GM20431 (cell line): ENCODE results near the gene ASCC1.

ENCODE experiments used
- in situ Hi-C: fragments of 300-500 bp; cut with MseI, MboI; formaldehyde crosslinking; loops from one replicate; pipeline ENCODE4 v1.15.0; 2020; ENCODE audit warnings: low sequenced_read_pairs; ENCODE audit not compliant: unreplicated experiment

ASCC1 gene, protein sequence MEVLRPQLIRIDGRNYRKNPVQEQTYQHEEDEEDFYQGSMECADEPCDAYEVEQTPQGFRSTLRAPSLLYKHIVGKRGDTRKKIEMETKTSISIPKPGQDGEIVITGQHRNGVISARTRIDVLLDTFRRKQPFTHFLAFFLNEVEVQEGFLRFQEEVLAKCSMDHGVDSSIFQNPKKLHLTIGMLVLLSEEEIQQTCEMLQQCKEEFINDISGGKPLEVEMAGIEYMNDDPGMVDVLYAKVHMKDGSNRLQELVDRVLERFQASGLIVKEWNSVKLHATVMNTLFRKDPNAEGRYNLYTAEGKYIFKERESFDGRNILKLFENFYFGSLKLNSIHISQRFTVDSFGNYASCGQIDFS

DNA sequence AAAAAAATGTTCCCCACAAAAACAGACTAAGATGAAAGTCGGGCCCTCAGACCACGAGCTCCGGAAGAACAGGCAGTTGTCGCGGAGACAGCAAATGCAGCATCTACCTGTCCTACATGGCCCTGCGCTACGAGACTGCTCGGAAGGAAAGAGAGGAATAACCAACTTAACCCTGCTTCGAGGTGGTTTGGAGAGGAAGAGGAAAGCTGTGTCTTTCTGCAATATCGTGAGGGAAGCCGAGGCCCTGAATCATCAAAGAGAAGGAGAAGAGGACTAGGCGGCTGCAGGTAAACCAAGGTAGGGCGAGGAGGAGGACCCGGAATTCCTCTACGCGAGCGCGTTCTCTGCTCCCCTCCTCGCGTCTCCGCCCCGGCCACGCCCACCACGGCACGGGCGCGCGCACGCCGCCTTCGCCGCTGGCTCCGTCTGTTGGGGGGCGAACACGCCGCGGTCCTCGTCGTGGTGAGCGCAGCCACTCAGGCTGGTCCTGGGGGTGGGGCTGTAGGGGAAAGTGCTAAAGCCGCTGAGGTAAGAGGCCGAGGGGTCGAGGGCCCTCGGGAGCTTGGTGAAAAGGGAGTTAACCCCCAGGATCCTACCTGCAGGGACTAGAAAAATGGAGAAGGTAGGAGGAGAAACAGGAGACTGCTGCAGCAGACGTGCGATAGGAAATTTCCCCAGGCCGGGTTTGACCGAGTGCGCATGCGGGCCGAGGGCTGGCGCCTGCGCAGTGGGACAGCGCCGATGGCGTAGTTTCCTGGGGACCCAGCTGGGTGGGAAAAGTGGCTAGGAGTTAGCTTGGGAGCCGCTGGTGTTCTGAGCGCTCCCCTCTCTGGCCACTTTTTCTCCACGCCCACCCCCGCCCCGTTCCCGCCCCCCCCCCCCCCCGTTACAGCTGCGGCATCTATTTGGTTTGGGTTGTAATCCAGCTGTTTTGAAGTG is at the start of gene ASCC1, which contains the start of gene ANAPC16:
Gene ASCC1 (minus strand): TSS at position 666 of the 939 bp plus-strand sequence. CDS start 2,978 bp downstream, outside the sequence.
Gene ANAPC16 (plus strand): TSS at position 402 of the 939 bp plus-strand sequence. CDS start 7,903 bp downstream, outside the sequence.
- in situ Hi-C loops, result no loop called here

DNA sequence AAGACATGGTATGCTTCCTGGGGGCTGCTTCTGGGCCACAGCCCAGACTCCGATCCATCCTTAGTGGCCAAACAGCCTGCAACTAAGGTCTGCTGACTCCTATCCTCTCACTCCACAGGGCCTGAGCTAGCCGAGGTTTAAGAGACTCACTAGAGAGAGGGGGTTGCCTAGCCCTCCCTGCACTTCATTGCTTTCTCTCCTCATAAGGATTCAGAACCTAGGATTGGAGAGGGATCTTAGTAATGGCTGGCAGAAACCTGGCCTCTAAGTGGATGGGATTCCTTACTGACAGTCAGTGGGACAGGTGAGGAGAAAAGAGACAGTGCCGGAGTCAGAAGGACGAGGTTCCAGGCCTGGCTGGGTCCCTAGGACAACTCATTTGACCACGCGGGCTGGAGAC is 49.4 kb upstream of the ASCC1 start:
- in situ Hi-C loops, result no loop called here

DNA sequence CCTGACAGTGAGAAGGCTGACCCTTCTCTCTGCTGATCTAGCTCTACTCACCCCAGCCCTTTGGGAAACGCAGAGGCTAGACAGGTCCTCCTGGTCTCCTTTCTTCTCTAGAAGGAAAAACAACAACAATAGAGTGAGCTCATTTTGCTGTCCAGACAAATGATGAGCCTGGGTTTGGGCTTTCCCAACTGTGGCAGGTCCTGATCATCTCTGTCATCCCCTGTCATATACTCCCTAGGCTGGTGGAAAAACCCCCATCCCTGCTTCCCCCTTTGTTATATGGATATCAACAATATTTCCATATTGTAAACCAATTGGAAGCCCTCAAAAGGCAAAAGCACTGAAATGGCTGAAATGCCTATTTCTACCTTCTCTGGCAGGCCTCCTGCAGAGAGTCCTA is 48.5 kb upstream of the ASCC1 start:
- in situ Hi-C loops, result no loop called here

DNA sequence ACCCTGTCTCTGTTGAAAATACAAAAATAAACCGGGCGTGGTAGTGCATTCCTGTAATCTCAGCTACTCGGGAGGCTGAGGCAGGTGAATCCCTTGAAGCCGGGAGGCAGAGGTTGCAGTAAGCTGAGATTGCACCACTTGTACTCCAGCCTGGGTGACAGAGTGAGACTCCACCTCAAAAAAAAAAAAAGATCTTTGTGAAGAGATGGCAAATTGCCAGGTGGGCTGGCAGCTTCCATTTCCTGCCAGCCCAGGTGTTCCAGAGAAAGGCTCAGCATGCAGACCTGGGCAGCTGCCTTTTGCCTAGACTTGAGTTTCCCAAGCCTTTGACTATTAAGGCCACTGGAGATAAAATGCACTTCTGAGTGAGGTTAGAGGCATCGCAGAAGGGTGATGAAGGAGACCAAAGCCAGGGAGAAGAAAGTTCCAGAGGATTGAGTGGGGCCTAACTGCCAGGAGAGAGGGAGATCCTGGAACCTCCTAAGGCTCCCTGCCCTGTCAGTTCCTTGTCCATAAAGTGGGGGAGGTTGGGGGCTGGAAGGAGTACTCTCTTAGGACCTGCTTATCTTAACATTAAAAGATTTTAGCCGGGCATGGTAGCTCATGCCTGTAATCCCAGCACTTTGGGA is 47.7 kb upstream of the ASCC1 start:
- in situ Hi-C loops, result no loop called here

DNA sequence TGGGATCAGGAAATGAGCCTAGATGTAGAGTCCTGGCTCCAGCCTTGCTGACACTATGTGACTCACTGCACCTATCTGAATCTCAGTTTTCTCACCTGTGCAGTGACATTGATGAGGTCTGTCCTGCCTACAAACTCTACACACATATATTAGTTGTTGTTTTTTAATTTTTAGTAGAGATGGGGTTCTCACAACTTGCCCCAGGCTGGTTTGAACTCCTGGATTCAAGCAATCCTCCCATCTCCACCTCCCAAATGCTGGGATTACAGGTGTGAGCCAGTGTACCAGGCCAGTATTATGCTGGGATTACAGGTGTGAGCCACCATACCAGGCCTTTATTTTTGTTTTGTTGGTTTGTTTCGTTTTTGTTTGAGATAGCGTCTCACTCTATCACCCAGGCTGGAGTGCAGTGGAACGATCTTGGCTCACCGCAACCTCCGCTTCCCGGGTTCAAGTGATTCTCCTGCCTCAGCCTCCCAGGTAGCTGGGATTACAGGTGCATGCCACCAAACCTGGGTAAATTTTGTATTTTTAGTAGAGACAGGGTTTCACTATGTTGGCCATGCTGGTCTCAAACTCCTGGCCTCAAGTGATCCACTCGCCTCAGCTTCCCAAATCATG is 45.8 kb upstream of the ASCC1 start:
- in situ Hi-C loops, result no loop called here

DNA sequence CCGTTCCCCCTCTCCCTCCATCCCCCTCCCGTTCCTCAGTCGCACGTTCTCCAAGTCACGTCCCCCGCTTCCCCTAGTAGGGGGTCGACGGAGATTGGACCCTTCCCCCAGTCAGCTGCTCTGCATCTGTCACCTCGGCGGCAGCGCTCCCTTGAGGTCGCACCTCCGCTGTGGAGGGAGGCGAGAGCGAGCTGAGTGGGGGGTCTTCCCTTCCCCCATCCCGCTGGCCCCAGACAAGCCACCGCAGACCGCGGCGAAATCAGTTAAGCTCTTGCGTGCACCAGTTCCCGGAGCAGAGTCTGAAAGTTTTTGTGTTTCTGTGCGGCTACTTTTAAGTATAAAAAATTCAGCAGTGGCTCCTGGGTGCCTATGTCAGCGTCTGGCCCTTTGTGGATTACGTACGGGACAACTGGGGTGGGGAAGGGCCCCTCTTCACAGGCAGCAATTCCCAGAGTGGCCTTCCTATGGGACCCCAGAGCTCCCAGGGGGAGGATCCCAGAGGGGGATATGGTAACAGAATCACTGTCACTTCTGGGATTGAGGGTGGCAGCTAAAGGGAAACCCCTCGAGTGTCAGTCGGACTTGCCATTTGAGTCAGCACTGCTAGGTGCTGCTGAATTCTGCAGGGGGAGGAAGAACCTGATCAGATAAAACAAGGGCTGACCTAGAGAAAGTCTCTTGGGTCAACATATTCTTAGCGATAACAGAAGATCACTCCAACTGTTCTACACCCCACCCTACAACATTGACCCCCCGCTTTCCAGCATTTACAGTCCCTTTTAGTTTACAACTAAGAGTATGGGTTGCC is 45.1 kb upstream of the ASCC1 start:
- in situ Hi-C loops, result no loop called here

DNA sequence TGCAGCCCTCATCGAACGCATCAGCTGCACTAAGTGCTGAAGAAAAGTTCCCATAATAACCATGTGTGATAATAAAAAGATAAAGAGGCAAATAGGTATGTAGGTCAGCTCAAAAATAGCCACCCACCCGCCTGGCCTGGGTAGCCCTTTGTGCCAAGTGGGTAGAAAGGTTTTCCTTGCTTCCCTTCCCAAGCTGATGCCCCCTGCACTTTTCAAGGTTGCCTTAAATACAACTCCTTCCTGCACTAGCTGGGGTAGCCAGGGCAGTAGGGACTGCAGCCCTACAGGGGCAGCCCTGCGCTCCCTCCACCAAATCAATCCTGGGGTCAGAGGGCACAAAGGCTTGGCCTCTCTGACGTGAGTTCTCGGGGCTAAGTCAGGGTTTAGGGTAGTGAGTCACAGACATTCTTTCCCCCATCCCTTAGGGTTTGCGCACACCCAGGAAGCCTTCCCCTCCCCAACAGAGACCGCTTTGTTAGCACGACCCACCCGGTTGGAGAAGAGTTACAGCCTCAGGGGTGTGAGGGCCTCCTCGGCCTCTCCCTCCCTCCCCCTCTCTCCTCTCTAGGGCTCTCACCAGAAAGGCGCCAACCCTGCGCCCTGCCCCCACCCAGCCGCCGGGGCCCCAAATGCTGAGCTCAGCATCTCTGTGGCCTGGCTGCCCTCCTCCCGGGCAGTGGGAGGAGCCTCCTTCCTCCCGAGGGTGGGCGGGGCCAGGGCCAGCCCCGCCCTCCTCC is 44.3 kb upstream of the ASCC1 start:
- in situ Hi-C loops, result no loop called here

DNA sequence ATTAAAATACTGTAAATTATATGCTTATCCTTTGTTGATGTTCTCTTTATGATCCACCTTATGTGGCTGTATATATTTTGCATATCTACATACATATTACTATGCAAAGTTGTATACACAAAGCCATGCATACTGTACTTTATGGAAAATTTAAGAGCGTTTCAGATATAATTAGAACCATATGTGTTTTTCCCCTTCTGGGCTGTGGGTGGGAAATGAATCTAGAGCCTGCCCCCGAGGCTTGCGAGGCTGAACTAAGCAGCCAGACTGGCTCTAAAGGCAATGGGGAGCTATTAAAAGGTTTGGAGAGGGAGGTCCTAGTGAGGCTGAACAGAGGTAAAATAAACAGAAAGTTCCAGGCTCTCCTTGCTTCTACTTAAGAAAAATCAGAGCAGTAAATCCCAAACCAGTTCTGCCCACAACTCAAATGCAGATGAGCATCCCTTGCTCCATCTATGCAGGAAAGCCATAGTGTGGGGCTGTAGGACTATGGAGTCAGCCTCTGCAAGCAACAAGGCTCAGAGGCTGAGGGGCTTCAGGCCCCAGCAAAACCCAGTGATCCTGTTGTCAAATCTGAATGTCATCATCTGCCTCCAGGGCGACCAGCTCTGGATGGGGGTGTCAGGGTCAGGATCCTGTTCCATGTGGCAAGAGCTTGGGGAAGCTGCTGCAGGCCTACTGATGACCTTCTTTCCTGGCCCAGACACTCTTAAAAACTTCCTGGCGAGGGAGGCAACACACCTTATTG is 43.6 kb upstream of the ASCC1 start:
- in situ Hi-C loops, result no loop called here

DNA sequence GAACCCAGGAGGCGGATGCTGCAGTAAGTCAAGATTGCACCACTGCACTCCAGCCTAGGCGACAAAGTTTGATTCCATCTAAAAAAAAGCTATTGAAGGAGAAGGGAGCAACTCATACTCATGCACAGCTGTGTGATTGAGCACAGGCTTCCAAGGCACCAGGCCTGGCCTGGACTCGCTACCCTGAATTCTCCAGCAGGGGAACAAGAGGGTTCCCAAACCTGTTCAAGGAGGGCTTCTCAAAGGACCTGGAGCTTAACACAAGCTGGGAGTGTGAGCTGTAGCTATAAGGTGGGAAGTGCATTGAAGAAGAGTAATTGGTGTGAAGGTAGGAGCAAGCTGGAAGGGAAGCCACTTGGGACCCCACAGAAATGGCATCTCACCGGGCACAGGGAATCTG is 42.5 kb upstream of the ASCC1 start:
- in situ Hi-C loops, result no loop called here

DNA sequence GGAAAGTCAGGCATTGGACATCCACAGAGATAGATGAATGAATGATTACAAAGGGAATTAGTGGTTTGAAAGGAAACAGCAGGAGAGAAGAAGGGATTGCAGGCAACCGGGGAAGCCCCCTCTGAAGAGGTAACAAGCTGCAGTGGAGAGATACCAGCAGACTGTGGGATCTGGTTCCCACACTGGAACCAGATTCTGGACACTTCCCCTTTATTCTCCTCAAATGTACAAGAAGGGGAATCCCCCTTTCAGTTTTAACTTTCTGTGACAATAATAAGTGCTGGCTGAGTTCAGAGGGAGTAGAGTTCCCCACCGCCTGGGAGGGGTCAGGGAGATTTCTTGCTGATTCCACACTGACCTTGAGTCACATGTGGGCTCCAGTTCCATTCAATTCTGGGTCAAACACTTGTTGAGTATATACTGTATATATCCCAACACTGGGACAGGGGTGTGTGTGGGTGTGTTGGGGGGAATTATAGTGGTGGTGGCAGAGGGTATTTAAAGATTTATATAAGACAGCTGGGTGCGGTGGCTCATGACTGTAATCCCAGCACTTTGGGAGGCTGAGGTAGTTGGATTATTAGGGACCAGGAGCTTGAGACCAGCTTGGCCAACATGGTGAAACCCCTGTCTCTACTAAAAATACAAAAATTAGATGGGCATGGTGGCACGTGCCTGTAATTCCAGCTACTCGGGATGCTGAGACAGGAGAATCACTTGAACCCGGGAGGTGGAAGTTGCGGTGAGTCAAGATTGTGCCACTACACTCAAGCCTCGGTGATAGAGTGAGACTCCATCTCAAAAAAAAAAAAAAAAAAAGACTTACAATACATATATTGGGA is 41.2 kb upstream of the ASCC1 start:
- in situ Hi-C loops, result no loop called here

DNA sequence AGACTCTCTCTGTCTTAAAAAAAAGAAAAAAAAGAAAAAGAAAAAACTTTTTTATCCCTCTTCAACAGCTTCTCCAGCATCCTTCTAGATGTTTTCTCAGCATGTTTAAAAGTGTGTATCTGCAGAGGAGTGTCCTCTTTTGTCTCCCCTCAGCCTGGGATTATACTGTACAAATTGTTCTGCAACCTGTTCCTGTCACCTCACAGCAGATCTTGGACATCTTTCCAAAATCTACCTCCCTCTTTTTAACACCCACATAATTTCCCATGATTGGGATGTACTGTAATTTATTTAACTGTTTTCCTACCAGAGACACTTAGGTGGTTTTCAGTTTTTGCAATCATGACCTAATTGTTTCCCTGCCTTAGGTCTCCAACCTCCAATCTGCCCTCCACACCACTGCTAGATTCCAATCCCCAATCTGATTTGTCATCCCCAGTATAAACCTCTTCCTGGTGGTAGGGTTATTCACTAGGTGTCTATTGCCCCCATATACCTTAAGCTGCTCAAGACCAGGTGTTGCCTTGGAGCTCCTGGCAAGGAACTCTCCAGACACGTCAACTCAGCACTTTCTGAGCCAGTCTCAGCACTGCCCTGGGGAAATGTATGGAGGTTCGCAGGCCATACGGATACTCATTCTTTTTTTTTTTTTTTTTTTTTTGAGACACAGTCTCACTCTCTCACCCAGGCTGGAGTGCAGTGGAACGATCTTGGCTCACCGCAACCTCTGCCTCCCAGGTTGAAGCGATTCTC is 40.1 kb upstream of the ASCC1 start:
- in situ Hi-C loops, result no loop called here

DNA sequence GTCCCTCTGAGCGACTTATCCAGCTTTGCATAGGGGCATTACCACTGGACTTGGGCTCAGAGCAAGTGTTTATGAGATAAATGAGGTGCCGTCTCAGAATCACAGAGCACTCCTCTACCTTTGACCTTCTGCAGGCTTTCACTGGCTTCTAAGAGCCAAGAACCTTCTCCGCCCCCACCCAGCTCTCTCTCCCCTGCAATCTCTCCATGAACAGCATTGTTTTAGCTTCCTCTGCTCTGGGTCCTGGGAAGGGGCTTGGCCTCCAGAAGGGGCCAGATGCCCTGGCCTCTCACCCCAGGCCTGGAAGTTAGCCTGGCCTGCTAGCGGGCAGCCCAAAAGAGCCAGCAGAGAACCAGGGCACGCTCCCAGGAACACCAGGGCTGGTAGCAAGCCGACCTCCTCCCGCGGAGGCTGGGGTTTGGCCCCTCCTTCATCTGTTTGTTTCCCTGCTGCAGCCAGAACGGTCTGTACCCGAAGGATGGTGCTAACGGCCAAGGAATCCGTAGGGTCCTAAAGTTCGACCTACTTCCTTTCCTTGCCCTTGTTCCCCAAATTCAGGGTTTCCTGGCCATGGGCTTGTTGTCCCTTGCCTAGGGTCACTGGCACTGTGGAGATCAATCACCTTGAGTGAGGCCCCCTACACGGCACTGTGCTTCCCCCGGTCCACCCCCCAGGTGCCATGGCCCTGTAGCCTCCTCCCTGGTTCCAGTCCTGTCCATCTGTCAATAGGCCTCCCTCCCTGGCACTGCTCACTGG is 38.9 kb upstream of the ASCC1 start:
- in situ Hi-C loops, result no loop called here

DNA sequence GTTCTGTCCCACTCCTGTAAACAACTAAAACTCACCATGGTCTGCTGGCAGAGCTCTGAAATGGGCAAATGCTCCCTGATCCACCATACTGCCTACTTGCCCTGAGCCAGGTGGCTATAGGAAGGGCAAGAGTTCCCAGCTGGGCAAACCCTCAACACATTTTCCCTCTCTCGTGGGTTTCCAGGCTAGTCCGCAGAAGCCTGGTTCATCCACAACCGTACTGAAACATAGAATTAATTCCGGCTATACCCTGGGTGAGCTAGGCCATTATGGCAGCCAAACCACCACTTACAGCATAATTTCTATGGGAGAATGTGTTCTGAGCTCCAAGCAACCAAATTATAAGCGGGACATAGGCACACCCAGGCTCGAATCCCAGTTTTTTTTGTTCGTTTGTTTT is 37.5 kb upstream of the ASCC1 start:
- in situ Hi-C loops, result no loop called here

DNA sequence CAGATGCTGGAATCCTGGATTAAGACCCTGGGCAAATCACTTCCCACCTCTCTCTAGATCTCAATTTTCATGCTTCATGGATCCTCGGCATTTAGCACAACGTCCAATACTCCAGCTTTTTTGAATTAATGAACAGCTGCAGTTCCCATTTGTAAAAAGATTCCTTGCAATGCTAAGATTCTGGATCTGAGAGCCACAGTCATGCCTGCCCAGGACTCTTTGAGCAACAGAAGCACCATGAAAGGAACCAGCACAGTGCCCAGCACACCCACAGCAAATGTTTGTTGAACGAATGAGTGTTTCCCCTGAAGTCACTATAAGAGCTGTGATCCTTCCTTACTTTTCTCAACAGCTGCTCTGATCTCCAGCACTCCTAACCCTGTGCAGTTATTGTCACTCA is 36.9 kb upstream of the ASCC1 start:
- in situ Hi-C loops, result no loop called here

DNA sequence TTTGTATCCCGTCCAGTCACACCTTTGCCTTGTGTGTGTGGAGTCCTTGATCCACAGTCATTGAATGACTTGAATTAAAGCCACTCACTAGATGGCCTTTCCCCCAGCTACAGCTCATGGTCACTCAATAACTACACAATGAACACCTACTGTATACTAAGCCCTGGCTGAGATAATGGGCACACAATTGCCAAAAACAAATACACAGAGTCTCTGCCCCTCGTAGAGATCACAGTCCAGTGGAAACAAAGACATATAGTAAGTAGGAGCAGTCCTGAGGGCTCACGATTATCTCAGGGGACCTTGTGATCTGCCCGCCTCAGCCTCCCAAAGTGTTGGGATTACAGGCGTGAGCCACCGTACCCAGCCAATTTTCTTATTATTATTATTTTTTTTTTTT is 35.6 kb upstream of the ASCC1 start:
- in situ Hi-C loops, result no loop called here

DNA sequence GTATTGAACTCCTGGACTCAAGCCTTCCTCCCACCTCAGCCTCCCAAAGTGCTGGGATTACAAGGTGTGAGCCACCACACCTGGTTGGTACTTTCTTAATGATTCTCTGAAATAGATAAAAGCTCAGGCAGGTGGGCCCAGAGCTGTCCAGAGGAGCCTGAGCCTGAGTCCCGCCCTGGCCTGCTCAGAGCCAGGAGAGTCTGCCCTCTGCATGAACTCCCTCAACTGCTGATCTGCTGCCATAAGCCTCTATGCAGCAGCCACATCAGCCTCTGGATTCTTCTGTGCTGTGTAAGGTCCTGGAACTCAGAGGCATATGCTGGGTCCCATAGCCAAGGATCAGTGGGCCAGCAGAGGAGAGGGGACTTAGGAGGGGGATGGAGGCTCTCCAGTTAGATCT is 34.6 kb upstream of the ASCC1 start:
- in situ Hi-C loops, result no loop called here
